Cardiac fibroblast (primary cell): Measurements from ENCODE around the gene ZNF423.
"Not testable (repeated sequence)": the region's sequence is repeated elsewhere in the genome, so short reads cannot be mapped to it uniquely, and the experiment has no call there.

Source experiments
- DNase-seq, 2 donors: peaks; one replicate each; pipeline versions ENCODE4 v3.0.0 to v3.0.0-alpha.2; 2010; ENCODE audit warnings: low read depth in 2 of 2
- H3K4me3 ChIP-seq, 2 donors: replicated peaks in 1 of 2; 1 replicate in 1 of 2; 2 replicates in 1 of 2; pipeline ENCODE4 v1.5.1; 2011; ENCODE audit warnings: low read depth in 2 of 2, low read length in 2 of 2, mild to moderate bottlenecking in 2 of 2, moderate library complexity in 1 of 2
- TF ChIP-seq, protein P1 (sequence below): IDR thresholded peaks from one replicate; pipeline ENCODE4 v1.5.1; 2011; ENCODE audit warnings: low read depth, mild to moderate bottlenecking, low read length, inconsistent platforms

The ZNF423 gene

DNA sequence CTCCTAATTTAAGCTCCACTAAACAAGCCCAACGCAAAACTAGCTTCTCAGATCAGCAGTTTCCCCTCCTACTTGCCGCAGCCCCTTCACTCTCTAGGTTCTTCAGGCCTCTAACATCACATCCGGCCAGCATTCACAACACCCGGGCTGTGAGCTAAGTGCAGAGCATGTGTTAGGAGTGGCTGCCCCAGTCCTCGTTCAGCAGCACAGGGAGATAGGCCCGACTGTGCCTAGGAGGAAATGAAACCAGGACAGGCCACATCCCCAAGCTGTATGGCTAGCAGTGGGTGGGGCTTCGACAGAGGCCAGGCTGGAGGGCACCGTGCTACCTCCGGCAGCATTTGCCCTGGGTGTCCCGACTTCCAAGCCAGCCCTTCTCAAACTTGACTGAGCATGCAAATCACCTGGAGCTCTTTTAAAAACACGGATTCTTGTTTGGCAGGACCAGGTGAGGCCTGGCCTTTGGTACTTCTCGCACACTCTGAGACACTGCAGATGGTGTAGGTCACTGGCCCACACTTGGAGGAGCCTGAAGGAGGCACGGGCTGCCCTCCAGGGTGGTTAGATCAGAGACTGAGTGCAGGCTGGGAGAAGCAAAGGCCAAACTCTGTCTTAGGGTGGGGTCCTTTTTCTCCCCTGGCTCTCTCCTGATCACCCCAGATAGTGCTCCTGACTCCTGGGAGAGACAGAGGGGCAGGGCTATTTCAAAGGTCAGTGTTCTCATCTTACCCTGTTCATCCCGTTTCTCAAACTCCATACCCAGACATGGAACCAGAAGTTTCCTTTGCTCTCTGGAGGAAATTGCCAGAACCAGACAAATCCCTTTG lies 280.4 kb downstream of the ZNF423 start:
- DNase-seq: peak in 1 of 2 donors; percentile 24
- TF ChIP-seq, protein P1, sequence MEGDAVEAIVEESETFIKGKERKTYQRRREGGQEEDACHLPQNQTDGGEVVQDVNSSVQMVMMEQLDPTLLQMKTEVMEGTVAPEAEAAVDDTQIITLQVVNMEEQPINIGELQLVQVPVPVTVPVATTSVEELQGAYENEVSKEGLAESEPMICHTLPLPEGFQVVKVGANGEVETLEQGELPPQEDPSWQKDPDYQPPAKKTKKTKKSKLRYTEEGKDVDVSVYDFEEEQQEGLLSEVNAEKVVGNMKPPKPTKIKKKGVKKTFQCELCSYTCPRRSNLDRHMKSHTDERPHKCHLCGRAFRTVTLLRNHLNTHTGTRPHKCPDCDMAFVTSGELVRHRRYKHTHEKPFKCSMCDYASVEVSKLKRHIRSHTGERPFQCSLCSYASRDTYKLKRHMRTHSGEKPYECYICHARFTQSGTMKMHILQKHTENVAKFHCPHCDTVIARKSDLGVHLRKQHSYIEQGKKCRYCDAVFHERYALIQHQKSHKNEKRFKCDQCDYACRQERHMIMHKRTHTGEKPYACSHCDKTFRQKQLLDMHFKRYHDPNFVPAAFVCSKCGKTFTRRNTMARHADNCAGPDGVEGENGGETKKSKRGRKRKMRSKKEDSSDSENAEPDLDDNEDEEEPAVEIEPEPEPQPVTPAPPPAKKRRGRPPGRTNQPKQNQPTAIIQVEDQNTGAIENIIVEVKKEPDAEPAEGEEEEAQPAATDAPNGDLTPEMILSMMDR: no peak
- no peak overlapping the region for H3K4me3 ChIP-seq

DNA sequence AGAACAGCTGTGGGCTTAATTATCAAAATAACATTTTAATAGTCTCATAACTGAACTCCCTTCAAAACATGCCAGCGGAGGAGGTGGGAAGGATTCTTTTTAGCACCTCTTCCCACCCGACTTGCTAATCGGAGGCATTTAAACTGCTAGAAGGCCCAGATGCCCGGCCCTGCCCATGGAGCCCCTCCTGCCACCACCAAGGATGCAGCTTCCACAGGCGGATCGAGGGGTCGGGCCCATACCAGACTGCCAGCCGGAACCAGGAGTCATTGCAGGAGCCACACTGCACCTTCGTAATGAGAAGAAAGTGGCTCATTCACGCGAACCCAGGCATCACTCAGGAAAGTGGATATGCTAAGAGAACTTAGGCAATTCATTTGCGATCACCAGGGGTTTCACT lies 281.1 kb downstream of the ZNF423 start:
- no peak for DNase-seq
- TF ChIP-seq, protein P1: no peak
- no peak overlapping the region for H3K4me3 ChIP-seq

DNA sequence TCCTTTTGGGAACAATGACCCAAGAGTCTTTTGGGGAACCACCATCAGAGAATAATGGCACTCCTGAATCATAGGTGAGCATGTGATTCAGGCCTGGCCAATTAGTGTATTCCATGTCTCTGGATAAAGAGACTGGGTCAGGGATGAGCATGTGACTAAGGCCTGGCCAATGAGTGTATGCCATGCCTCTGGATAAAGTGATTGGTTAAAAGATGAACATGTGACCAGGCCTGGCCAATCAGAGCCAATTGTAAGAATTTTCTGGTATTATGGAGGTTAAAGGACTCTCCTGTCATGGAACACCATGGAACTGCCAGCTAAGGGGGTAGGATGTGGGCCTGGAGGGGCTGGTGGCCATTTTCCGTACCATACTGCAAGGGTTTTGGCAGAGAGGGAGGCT lies 288.0 kb downstream of the ZNF423 start:
- no peak for DNase-seq
- TF ChIP-seq, protein P1: no peak
- H3K4me3 ChIP-seq: no peak overlapping the region

DNA sequence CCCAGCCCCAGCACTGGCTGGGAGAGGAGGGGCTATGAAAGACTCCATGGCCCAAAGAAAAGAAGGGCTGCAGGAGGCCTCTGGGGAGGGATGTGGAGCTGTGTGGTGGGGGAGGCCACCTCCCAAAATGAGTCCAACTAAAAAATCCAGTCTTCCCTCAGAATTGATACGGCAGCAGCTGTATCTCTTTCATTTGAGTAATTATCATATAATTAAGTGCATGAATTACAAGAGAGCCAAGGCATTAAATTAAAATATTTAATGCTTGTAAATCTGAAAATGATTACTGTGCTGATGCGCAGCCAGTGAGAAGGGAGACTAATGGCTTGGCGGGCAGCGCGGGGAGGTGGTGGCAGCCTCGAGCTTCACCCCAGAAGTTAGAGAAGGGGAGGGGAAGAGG lies 289.5 kb downstream of the ZNF423 start:
- no peak for DNase-seq
- TF ChIP-seq, protein P1: no peak
- H3K4me3 ChIP-seq: no peak overlapping the region

DNA sequence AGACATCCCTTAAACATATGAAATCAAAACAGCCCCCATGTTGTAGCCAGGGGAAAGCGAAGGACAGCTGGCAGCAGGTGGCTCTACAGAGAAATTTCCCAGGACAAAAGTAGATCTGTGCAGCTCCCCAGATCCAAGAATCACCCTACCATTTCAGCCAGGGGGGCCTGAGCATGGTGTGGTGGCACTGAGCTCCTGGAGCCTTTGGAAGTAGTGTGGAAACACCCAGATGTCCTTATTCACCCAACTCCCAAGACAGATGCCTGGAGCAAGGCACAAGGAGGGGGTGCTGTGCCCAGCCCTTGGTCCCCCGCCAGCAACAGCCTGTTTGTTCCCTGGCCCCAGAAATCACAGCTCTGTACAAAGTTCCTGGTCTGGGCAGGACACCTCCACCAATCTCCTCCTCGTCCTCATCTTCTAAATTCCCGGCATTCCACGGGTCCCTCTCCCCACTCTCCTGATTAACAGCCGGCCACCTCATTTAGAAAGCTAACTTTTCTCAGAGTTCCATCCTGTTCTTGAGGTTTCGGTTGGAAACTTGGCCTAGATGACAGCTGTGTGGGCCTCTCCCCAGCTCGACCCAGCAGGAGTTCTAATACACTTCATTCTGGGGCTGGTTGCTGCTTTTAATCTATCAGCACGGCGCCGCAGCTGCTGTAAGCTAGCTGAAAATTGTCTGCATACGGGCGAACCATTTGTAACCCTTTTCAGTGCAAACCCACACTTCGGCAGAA lies 291.2 kb downstream of the ZNF423 start:
- TF ChIP-seq, protein P1: no peak
- no peak overlapping the region for H3K4me3 ChIP-seq
- DNase-seq: no peak

DNA sequence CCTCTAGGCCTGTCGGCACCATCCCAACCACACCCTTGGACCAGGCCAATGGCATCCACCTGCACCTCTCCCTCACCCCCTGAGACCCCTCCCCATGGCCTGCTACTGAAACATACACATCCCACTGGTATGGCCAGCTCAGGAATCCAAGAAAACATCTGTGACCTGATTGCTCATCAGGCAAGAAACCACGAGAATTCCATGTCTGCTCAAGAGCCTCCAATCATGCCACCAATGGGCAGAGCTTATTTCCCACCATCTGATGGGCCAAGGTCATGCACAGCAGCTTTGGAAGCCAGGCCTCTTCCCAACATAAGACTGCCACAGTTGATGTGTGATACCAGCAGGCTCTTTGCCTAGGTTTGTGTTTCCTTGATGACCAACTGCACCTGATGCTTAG lies 292.2 kb downstream of the ZNF423 start:
- TF ChIP-seq, protein P1: no peak
- peak; percentile 7 to 31 for DNase-seq
- no peak overlapping the region for H3K4me3 ChIP-seq

DNA sequence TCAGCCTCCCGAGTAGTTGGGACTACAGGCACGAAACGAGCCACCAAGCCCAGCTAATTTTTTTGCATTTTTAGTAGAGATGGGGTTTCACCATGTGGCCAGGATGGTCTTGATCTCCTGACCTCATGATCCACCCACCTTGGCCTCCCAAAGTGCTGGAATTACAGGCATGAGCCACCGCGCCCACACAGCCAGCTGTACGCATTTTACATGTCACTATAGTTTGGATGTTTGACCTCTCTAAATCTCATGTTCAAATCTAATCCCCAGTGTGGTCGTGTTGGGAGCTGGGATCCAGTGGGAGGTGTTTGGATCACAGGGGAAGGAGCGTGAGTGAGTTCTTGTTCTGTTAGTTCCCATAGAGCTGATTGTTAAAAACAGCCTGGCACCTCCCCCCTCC lies 293.0 kb downstream of the ZNF423 start:
- not testable (repeated sequence) for H3K4me3 ChIP-seq, DNase-seq
